Neural progenitor cell (in vitro differentiated cells): Measurements from ENCODE around the gene EIF4G3.

ENCODE experiments used
- EZH2 ChIP-seq: fragments of 200-600 bp; sonication (generic); IDR thresholded peaks from 2 replicates; pipeline ENCODE4 v1.6.1; 2017; ENCODE audit warnings: antibody characterized with exemption, mild to moderate bottlenecking, moderate library complexity
- TF ChIP-seq, protein P1 (sequence below): fragments of 200-600 bp; sonication (generic); IDR thresholded peaks from 2 replicates; pipeline ENCODE4 v1.5.1; 2017; ENCODE audit warnings: antibody characterized with exemption, mild to moderate bottlenecking

DNA sequence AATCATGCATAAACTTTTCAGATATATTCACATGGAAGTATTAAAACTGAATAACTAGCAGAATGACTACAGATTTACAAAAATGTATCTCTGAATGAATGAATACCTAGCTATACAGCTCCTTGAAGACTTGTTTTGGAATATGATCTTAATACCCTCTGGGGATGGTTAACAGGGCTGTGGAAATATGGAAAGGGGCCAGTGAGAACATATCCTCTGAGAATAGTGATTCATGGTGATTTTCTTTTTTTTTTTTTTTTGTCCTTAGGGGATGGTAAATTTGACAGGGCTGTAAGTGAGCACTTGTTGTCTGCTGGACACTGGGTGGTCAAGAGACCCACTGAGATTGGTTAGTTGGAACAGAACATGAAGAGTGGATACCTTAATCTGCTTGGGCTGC lies 308.9 kb downstream of the EIF4G3 start:
- TF ChIP-seq, protein P1, sequence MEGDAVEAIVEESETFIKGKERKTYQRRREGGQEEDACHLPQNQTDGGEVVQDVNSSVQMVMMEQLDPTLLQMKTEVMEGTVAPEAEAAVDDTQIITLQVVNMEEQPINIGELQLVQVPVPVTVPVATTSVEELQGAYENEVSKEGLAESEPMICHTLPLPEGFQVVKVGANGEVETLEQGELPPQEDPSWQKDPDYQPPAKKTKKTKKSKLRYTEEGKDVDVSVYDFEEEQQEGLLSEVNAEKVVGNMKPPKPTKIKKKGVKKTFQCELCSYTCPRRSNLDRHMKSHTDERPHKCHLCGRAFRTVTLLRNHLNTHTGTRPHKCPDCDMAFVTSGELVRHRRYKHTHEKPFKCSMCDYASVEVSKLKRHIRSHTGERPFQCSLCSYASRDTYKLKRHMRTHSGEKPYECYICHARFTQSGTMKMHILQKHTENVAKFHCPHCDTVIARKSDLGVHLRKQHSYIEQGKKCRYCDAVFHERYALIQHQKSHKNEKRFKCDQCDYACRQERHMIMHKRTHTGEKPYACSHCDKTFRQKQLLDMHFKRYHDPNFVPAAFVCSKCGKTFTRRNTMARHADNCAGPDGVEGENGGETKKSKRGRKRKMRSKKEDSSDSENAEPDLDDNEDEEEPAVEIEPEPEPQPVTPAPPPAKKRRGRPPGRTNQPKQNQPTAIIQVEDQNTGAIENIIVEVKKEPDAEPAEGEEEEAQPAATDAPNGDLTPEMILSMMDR = no peak
- TF ChIP-seq EZH2 = no peak
